ENCODE measurements around the gene GUCA2A.

The GUCA2A gene

GRCh38 chr1:42153624-42154023 lies 10.9 kb downstream of the GUCA2A start:
- no peak for DNase-seq (ENCODE audit: low spot score)

DNA sequence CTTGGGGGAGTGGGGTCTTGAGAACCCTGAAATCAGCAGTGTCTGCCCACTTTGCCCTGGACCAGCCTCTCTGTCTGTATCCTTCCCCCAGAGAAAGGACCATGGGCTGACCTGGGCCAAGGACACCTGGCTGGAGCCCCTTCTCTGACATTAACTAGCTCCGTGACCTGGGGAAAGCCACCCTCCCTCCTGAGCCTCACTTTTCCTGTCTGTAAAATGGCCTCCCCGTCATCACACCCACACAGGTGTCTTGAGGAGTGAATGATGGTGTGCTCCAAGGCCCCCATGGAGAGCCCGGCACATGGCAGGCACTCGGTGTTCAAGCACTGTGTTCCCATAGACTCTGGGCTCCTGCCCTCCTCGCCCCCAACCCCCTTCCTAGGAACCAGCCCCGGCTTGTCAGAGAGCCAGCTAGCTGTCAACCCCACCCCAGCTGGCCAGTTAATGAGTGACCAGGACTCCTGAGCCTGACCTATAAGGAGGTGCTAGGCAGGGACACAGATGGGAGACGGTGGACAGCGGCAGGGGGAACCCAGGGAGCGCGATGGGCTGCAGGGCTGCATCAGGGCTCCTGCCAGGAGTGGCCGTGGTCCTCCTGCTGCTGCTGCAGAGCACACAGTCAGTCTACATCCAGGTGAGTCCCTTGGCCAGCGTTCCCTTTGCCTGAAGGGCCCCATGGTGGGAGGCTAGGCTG lies 11.5 kb downstream of the GUCA2A start, which contains the start of gene GUCA2B:
TSS of gene GUCA2B (plus strand) at position 504 of the 694 bp plus-strand sequence. CDS start at position 545, 41 bp downstream.
- no peak for DNase-seq (ENCODE audit: low spot score)

DNA sequence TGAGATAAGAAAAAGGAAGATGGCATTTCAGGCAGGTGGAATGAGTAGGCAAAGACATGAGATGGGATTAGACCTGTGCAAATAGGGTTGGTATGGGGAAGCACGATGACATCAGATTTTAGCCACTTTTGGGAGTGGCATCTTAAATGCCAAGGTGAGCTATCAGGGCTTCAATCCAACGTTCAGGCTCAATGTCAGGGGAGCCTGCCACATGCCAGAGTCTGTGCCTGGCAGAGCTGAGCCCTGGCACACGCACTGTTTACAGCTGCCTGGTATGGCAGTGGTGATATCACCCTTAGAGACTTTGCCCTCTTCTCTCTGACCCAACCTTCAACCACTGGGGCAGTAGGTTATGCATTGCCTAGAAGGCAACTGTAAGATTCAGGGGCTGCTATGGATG lies 12.4 kb downstream of the GUCA2A start:
- no peak for DNase-seq (ENCODE audit: low spot score)

- no peak for DNase-seq (ENCODE audit: low spot score)
These were observed 13.9 kb downstream of the GUCA2A start for GRCh38 chr1:42150651-42151050.

DNA sequence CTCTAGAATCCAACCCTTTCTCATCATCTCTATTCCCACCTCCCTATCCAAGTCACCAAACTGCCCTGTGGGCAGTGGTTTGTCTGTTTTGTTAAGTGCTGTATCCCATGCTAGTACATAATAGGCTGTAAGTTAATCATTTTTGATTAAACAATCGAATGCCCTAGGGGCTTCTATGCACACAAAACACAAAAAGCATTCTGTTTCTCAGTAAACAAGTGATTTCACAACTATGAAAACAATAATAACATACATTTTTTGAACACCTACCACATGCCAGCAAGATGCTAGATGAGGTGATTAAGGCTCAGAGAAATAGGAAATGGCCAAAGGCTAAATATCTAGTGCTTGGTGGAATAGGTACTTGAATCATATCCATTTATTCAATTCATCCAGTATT lies 16.4 kb downstream of the GUCA2A start:
- no peak for DNase-seq (ENCODE audit: low spot score)

- DNase-seq (ENCODE audit: low spot score), result peak; percentile 51
These were observed 17.8 kb downstream of the GUCA2A start for GRCh38 chr1:42146626-42147320.

GRCh38 chr1:42145764-42146625 lies 18.6 kb downstream of the GUCA2A start:
- no peak for DNase-seq (ENCODE audit: low spot score)

GRCh38 chr1:42145389-42145716 lies 19.2 kb downstream of the GUCA2A start:
- no peak for DNase-seq (ENCODE audit: low spot score)

DNA sequence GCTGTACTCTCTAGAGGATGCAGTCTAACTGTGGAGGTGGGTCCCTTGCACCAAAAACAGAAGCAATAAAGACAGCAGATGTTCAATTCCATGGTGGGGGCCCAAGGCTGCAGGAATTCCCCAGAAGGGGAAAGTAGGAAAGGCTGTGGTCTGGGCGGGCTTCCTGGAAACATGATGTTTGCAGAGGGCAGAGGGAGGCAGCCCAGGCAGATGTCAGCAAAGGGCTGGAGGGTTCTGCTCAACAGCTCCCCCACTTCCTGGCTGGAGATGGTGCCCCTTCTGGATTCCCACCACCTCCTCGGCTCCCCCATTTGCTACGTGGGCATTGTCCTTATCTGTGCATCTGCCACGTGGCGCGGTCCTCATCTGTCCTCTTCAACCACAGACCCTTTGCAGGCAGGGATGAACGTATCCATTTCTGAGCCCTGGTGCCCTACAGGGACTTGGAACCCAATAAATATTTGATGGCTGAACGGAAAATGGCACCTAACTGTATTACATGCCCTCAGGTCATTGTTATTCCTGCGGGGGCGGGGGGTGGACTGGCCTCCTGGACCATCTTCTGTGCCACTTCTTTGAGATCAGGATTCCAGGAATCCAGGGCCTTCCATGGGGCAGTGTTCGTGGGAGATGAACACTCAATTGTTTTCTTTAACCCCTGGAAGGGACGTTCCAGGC lies 19.7 kb downstream of the GUCA2A start:
- no peak for DNase-seq (ENCODE audit: low spot score)

- DNase-seq (ENCODE audit: low spot score), result no peak
These were observed 20.4 kb downstream of the GUCA2A start for GRCh38 chr1:42143896-42144710.

- DNase-seq (ENCODE audit: low spot score), result no peak
These were observed 21.5 kb downstream of the GUCA2A start for GRCh38 chr1:42142894-42143675.

- no peak for DNase-seq (ENCODE audit: low spot score)
These were observed 22.6 kb downstream of the GUCA2A start for GRCh38 chr1:42141978-42142377.

DNA sequence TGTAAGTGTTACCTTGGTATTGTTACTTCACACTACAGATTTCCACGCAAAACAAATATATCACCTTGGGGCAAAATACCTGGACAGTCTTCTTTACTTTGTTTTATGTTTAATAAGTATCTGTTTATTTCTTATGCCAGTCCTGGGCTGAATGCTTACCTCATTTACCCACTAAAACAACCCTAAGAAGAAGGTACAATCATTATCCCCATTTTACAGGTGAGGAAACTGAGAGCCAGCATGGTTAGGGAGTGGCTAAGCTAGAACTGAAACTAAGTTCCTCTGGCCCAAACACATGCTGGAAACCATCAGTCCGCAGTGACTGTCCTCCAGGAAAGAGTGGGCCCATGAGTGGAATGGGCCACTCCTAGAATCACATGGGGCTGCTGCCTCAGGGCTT lies 24.4 kb downstream of the GUCA2A start:
- DNase-seq (ENCODE audit: low spot score), result no peak

GRCh38 chr1:42139444-42139843 lies 25.1 kb downstream of the GUCA2A start:
- DNase-seq (ENCODE audit: low spot score), result no peak

GRCh38 chr1:42138586-42138985 lies 26.0 kb downstream of the GUCA2A start:
- no peak for DNase-seq (ENCODE audit: low spot score)

GRCh38 chr1:42137766-42138165 lies 26.8 kb downstream of the GUCA2A start:
- no peak for DNase-seq (ENCODE audit: low spot score)

GRCh38 chr1:42136466-42136865 lies 28.1 kb downstream of the GUCA2A start:
- DNase-seq (ENCODE audit: low spot score), result no peak

- DNase-seq (ENCODE audit: low spot score), result no peak
These were observed 29.1 kb downstream of the GUCA2A start for GRCh38 chr1:42135426-42135825.

DNA sequence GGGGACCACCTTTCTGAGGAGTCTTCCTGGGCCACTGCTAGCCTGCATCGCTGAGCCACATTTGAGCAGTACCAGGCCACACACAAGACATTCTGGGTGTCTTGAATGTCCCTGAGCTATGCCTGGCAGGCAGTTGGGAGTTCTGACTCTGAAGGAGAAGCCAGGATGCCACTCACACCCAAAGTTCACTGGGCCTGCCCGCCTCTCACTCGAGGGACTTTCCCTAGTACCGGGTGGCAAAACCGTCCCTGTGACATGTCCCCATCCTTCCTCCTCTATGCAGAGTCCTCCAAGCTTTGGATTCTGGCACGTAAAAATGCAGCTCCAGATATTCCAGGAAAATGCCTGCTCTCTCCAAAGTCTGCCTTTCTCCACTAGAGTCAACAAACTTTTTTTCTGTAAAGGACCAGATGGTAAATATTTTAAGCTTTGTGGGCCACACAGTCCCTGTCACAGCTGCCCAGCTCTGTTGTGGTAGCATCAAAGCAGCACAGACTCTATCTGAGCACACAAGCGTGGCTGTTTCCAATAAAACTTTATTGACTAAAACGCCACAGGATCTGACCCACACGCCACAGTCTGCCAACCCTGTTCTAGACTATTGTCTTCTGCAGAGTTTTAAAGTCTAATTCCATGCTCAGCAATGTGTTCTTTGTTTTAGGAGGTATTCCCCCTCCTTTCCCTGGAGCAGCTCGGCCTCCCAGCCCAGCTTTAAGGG lies 30.6 kb downstream of the GUCA2A start:
- DNase-seq (ENCODE audit: low spot score), result no peak

- no peak for DNase-seq (ENCODE audit: low spot score)
These were observed 31.2 kb downstream of the GUCA2A start for GRCh38 chr1:42133390-42133789.

Measured in hepatic stellate cell (primary cell).